Fibroblast of skin of left quadriceps (primary cell): Measurements from ENCODE around the gene DRC1.
A peak's percentile ranks its signal among the peaks of the same experiment; 100 is the strongest.

Source experiments
- DNase-seq, 2 experiments: peaks; one replicate each; pipeline ENCODE4 v3.0.0-alpha.2; 2013; ENCODE audit warnings: low read depth in 2 of 2

DRC1 gene

GRCh38 chr2:26399771-26400376 lies 1.8 kb upstream of the DRC1 start:
- DNase-seq: no peak

- no peak for DNase-seq
Observed at GRCh38 chr2:26400723-26401122, 997 bp upstream of the DRC1 start.

- DNase-seq: no peak
Observed at GRCh38 chr2:26407526-26407925, 5.8 kb downstream of the DRC1 start.

- no peak for DNase-seq
Observed at GRCh38 chr2:26409785-26410184, 8.1 kb downstream of the DRC1 start.

- no peak for DNase-seq
Observed at GRCh38 chr2:26410764-26411243, 9.1 kb downstream of the DRC1 start.

GRCh38 chr2:26411419-26411818 lies 9.7 kb downstream of the DRC1 start:
- no peak for DNase-seq

GRCh38 chr2:26412091-26412673 lies 10.5 kb downstream of the DRC1 start:
- no peak for DNase-seq

GRCh38 chr2:26414311-26414710 lies 12.6 kb downstream of the DRC1 start:
- no peak for DNase-seq

- no peak for DNase-seq
Observed at GRCh38 chr2:26421961-26422360, 20.2 kb downstream of the DRC1 start.

- DNase-seq: no peak
Observed at GRCh38 chr2:26422947-26423629, 21.4 kb downstream of the DRC1 start.

GRCh38 chr2:26423750-26424149 lies 22.0 kb downstream of the DRC1 start:
- DNase-seq: no peak

GRCh38 chr2:26424221-26424620 lies 22.5 kb downstream of the DRC1 start:
- no peak for DNase-seq

- DNase-seq: no peak
Observed at GRCh38 chr2:26428846-26429245, 27.1 kb downstream of the DRC1 start.

GRCh38 chr2:26429779-26430578 lies 28.3 kb downstream of the DRC1 start:
- no peak for DNase-seq

- no peak for DNase-seq
Observed at GRCh38 chr2:26430826-26431225, 29.1 kb downstream of the DRC1 start.

GRCh38 chr2:26432363-26432762 lies 30.6 kb downstream of the DRC1 start:
- DNase-seq: no peak

GRCh38 chr2:26432859-26433258 lies 31.1 kb downstream of the DRC1 start:
- DNase-seq: no peak

- DNase-seq: no peak
Observed at GRCh38 chr2:26435106-26435505, 33.4 kb downstream of the DRC1 start.

- peak in 1 of 2 experiments; percentile 9 for DNase-seq
Observed at GRCh38 chr2:26438526-26438925, 36.8 kb downstream of the DRC1 start.

GRCh38 chr2:26438926-26439325 lies 37.2 kb downstream of the DRC1 start:
- no peak for DNase-seq

GRCh38 chr2:26442301-26442700 lies 40.6 kb downstream of the DRC1 start:
- no peak for DNase-seq

GRCh38 chr2:26442707-26443106 lies 41.0 kb downstream of the DRC1 start:
- no peak for DNase-seq
